Muscle layer of colon (tissue), 2 donors: ENCODE data around the gene PIGV.
A peak's percentile ranks its signal among the peaks of the same experiment; 100 is the strongest.
"Not testable (repeated sequence)": the region's sequence is repeated elsewhere in the genome, so short reads cannot be mapped to it uniquely, and the experiment has no call there.

Source experiments
- H3K27ac ChIP-seq: one replicate; pipeline ENCODE4 v1.7.0; 2013; ENCODE audit warnings: low read depth, mild to moderate bottlenecking, low read length, moderate library complexity
- H3K27me3 ChIP-seq, 2 donors: one replicate each; pipeline ENCODE4 v1.7.0; 2013; ENCODE audit warnings: low read length in 2 of 2, mild to moderate bottlenecking in 2 of 2; ENCODE audit not compliant: insufficient read depth in 2 of 2, control insufficient read depth in 1 of 2
- H3K36me3 ChIP-seq: one replicate; pipeline ENCODE4 v1.7.0; 2013; ENCODE audit warnings: mild to moderate bottlenecking, low read length; ENCODE audit not compliant: insufficient read depth
- H3K4me1 ChIP-seq: one replicate; pipeline ENCODE4 v1.7.0; 2013; ENCODE audit warnings: mild to moderate bottlenecking, low read length; ENCODE audit not compliant: insufficient read depth
- H3K4me3 ChIP-seq, 2 donors: one replicate each; pipeline ENCODE4 v1.7.0; 2013; ENCODE audit warnings: low read length in 2 of 2, low read depth in 1 of 2, mild to moderate bottlenecking in 1 of 2, moderate library complexity in 1 of 2
- H3K9ac ChIP-seq: one replicate; pipeline ENCODE4 v1.7.0; 2013; ENCODE audit warnings: low read length
- H3K9me3 ChIP-seq: one replicate; pipeline ENCODE4 v1.7.0; 2013; ENCODE audit warnings: mild to moderate bottlenecking, low read length
- donor health status: abdominal sarcoma.
- donor health status: Adenocarcinoma of cecum.

Gene PIGV

GRCh38 chr1:26810105-26810504 lies 22.4 kb downstream of the PIGV start:
- H3K9ac ChIP-seq, H3K9me3 ChIP-seq, H3K27ac ChIP-seq, H3K4me1 ChIP-seq, H3K36me3 ChIP-seq, H3K4me3 ChIP-seq, H3K27me3 ChIP-seq: not testable (repeated sequence)

DNA sequence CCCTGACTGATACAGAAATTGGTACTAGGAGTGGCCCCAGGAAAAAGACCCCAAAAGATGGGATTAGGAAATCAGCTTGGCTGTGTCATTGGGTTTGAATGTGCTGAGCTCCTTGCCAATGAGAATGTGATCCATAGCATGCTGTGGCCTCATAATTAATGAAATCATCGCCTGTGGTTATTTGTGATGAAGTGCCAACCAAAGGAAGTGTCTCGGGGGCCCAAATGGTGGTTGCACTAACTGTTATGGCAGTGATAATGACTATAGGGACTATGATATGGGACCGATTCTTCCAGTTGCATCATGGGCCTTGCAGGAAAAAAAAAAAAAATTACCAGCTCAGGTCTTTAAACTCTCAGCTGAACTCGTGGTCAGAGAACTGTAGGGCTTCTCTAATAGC lies 23.3 kb downstream of the PIGV start:
- no peak overlapping the region for H3K4me3 ChIP-seq
- H3K4me1 ChIP-seq = no peaks in the 10 kb centered on the region
- no peak overlapping the region for H3K27ac ChIP-seq
- H3K36me3 ChIP-seq = no peaks in the 10 kb centered on the region
- no peak overlapping the region for H3K9ac ChIP-seq
- H3K9me3 ChIP-seq = no peaks in the 10 kb centered on the region
- H3K27me3 ChIP-seq = no peaks in the 10 kb centered on the region

GRCh38 chr1:26811708-26812107 lies 24.0 kb downstream of the PIGV start:
- H3K27me3 ChIP-seq = no peaks in the 10 kb centered on the region
- no peaks in the 10 kb centered on the region for H3K9me3 ChIP-seq
- H3K9ac ChIP-seq = no peak overlapping the region
- H3K36me3 ChIP-seq = no peaks in the 10 kb centered on the region
- no peaks in the 10 kb centered on the region for H3K4me1 ChIP-seq
- H3K27ac ChIP-seq = no peak overlapping the region
- no peak overlapping the region for H3K4me3 ChIP-seq

- Histone ChIP-seq H3K27ac (no peak overlapping the region), H3K9ac (no peak overlapping the region), H3K4me3 (no peak overlapping the region), H3K9me3 (no peaks in the 10 kb centered on the region), H3K27me3 (no peaks in the 10 kb centered on the region), H3K36me3 (no peaks in the 10 kb centered on the region), H3K4me1 (no peaks in the 10 kb centered on the region)
Measured at GRCh38 chr1:26814377-26814776, 26.6 kb downstream of the PIGV start.

- Histone ChIP-seq H3K36me3 (no peaks in the 10 kb centered on the region), H3K9ac (no peak overlapping the region), H3K27ac (no peak overlapping the region), H3K4me1 (no peaks in the 10 kb centered on the region), H3K4me3 (no peak overlapping the region), H3K27me3 (no peaks in the 10 kb centered on the region), H3K9me3 (no peaks in the 10 kb centered on the region)
Measured at GRCh38 chr1:26814893-26815292, 27.1 kb downstream of the PIGV start.

GRCh38 chr1:26820784-26821269 lies 33.1 kb downstream of the PIGV start:
- Histone ChIP-seq H3K9me3 (no peaks in the 10 kb centered on the region), H3K4me3 (no peak overlapping the region), H3K27me3 (no peaks in the 10 kb centered on the region), H3K9ac (no peak overlapping the region), H3K27ac (no peak overlapping the region), H3K36me3 (no peaks in the 10 kb centered on the region), H3K4me1 (no peaks in the 10 kb centered on the region)

GRCh38 chr1:26822737-26823395 lies 35.1 kb downstream of the PIGV start:
- H3K9ac ChIP-seq = no peak overlapping the region
- no peaks in the 10 kb centered on the region for H3K9me3 ChIP-seq
- no peak overlapping the region for H3K4me3 ChIP-seq
- H3K27ac ChIP-seq = no peak overlapping the region
- H3K27me3 ChIP-seq = no peaks in the 10 kb centered on the region
- H3K4me1 ChIP-seq = no peaks in the 10 kb centered on the region
- no peaks in the 10 kb centered on the region for H3K36me3 ChIP-seq

DNA sequence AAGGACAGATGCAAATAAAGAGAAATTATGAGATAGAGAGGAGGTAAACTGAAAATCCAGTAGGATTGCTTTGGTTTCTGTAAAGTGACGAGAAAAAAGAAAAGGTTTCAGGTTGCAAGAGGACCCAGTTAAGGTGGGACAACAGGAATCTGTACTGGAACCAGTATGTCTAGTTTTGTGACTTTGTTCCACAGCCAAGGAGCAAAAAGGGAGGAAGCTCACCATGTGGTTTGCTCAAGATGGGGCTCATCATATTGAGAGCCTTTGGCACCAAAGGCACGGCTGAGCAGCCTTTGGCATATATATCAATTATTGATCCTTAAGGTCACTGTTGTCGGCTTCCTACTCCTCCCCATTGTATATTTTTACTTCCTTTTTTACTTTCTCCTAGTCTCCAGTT lies 37.0 kb downstream of the PIGV start:
- peaks cover 15% of the 10 kb centered on the region for H3K4me1 ChIP-seq
- H3K9ac ChIP-seq = no peak overlapping the region
- H3K27ac ChIP-seq = no peak overlapping the region
- no peak overlapping the region for H3K4me3 ChIP-seq
- H3K9me3 ChIP-seq = no peaks in the 10 kb centered on the region
- no peaks in the 10 kb centered on the region for H3K27me3 ChIP-seq
- peaks cover 8% of the 10 kb centered on the region for H3K36me3 ChIP-seq

DNA sequence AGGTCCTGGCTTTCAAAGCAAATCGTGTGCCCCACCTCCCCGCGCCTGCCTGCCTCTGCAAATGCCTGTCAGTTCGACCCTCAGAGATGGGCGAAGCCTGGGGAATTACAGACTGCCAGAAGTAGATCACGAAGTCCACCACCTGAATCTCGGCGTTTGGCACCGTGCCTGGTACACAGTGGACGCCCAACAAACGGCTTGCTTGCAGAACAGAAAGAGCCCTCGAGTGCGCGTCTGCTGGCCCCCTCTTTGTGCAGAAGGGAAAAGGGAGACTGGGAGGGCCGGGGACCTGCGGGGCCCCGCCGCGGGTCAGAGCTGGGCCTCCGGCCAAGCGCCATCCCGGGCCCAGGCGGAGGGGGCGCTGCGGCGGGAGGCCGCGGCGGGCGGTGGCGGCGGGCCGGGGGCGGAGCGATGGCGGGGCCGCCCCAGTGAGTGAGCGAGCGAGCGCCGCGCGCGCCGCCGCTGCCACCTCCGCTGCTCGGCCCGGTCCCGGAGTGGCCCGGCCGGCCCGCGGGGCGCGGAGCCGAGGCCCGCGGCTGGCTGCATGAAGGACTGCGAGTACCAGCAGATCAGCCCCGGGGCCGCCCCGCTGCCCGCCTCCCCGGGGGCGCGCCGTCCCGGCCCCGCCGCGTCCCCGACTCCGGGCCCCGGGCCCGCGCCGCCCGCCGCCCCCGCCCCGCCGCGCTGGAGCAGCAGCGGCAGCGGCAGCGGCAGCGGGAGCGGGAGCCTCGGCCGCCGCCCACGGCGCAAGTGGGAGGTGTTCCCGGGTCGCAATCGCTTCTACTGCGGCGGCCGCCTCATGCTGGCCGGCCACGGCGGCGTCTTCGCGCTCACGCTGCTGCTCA lies 38.7 kb downstream of the PIGV start, which contains the start of gene ZDHHC18:
ZDHHC18 (plus strand) TSS at position 428 of the 845 bp plus-strand sequence; CDS start at position 545, 117 bp downstream.
- H3K9ac ChIP-seq = peak within 1 kb of the TSS; percentile 82
- H3K4me3 ChIP-seq = peak within 1 kb of the TSS; percentile 85 to 93
- no peaks in the 10 kb centered on the region for H3K27me3 ChIP-seq
- no peaks in the 10 kb centered on the region for H3K9me3 ChIP-seq
- H3K36me3 ChIP-seq = peaks cover 12% of the 10 kb centered on the region
- H3K4me1 ChIP-seq = peaks cover 15% of the 10 kb centered on the region
- peak within 1 kb of the TSS; percentile 59 for H3K27ac ChIP-seq

DNA sequence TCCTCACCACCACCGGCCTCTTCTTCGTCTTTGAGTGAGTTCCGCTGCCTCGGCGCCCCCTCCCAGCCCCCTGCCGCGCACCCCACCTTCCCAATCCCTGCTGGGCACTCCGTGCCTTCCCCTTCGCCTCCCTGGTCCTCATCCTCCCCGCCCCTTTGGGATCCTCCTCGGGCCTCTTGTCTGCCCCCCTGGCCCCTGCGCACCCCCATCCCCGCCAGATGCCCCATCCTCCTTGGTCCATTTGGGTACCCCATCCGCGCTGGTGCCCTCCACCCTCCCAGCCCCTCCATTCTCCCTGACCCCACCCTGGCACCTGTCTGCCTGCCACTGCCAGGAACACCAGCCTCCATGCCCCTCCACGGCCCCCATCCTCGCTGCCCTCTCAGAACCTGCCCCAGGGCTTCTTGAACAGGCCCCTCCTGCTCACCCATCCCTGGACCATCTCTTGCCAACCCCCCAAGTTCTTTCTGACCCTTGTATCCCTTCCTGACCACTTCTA lies 39.4 kb downstream of the PIGV start:
- H3K27ac ChIP-seq = peak overlapping the region; percentile 35

DNA sequence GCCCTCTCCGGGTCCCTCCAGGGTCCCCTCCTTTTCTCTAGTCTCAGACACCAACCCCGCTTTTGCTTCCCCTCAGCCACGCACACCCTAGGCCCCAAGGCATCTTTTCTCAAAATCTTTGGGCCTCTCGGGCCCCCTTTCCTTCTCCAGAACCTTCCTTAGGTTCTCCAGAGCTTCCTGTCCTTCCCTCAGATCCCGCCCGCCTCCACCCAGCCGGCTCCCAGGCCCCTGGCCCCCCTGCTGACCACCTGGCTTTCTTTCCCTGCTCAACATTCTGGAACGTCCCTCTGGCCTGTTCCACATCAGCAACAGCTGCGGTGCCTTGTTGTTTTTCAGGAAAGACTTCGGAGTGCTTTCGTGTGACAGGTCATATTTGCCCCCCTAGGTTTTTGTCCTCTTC lies 39.9 kb downstream of the PIGV start:
- H3K27me3 ChIP-seq = no peaks in the 10 kb centered on the region
- peak overlapping the region; percentile 75 to 85 for H3K4me3 ChIP-seq
- H3K9ac ChIP-seq = peak overlapping the region; percentile 33
- H3K9me3 ChIP-seq = no peaks in the 10 kb centered on the region
- H3K4me1 ChIP-seq = peaks cover 15% of the 10 kb centered on the region
- peak overlapping the region; percentile 35 for H3K27ac ChIP-seq
- peaks cover 17% of the 10 kb centered on the region for H3K36me3 ChIP-seq

More for the DNA sequence above, 39.4 kb downstream of the PIGV start:
- peaks cover 15% of the 10 kb centered on the region for H3K4me1 ChIP-seq
- H3K9ac ChIP-seq = peak overlapping the region; percentile 33
- no peaks in the 10 kb centered on the region for H3K27me3 ChIP-seq
- H3K9me3 ChIP-seq = no peaks in the 10 kb centered on the region
- H3K4me3 ChIP-seq = peak overlapping the region; percentile 75 to 85
- peaks cover 12% of the 10 kb centered on the region for H3K36me3 ChIP-seq
